ENCODE results near the gene SLC24A3. TPM values are rescaled to one million over a fixed set of nuclear protein-coding genes. Genes with fewer than 3 reads are reported as not detected.

Gene SLC24A3
- total RNA-seq, 1 donor from 2014 or later = 0.96 TPM

DNA sequence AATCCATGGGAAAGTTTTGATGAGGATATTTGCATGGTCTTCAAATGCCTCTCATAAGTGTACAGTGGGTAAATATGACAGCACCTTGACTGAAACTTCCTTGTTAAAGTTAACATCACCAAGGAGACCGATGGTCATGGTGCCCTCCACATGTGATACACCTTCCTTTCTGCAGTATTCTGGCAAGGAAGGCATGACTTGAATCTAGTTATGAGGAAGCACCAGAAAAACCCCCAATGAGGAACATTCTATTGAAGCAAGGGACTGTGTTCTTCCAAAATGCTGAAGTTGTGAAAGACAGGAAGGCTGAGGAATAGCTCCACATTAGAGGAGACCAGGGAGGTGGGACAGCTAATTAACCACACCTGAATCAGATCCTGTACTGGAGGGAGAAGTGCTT is 118.3 kb downstream of the SLC24A3 start:
- peaks cover 21% of the 10 kb centered on the region for H3K27me3 Mint-ChIP-seq

DNA sequence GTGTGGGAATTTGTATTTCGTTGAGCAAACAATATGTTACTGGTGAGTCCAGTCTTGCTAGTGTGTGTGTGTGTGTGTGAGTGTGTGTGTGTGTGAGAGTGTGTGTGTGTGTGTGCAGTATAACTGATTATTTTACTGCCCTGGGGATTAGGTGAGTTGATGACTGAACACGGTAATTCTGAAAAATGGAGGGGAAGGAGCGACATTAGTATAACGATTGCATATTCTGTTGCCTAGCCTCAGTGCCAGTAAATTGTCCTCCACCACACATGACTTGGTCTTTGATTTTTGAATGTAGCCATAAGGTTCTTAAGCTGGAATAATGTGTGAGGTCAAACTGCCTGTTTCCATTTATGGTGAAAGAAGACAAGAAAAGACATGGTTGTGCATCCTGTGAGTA is 121.1 kb downstream of the SLC24A3 start:
- DNase-seq (ENCODE audit: low spot score, unreplicated experiment) = no peak
- Mint-ChIP-seq H3K36me3 (ENCODE audit: insufficient read depth) (no peaks in the 10 kb centered on the region), H3K27me3 (peaks cover 21% of the 10 kb centered on the region), H3K27ac (peak overlapping the region; percentile 49), H3K4me3 (ENCODE audit: low read depth) (no peak overlapping the region), H3K9me3 (ENCODE audit: low read depth) (no peaks in the 10 kb centered on the region), H3K4me1 (ENCODE audit: low read depth) (peaks cover 11% of the 10 kb centered on the region)
- TF ChIP-seq, protein P1, sequence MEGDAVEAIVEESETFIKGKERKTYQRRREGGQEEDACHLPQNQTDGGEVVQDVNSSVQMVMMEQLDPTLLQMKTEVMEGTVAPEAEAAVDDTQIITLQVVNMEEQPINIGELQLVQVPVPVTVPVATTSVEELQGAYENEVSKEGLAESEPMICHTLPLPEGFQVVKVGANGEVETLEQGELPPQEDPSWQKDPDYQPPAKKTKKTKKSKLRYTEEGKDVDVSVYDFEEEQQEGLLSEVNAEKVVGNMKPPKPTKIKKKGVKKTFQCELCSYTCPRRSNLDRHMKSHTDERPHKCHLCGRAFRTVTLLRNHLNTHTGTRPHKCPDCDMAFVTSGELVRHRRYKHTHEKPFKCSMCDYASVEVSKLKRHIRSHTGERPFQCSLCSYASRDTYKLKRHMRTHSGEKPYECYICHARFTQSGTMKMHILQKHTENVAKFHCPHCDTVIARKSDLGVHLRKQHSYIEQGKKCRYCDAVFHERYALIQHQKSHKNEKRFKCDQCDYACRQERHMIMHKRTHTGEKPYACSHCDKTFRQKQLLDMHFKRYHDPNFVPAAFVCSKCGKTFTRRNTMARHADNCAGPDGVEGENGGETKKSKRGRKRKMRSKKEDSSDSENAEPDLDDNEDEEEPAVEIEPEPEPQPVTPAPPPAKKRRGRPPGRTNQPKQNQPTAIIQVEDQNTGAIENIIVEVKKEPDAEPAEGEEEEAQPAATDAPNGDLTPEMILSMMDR (IDR thresholded peaks at IDR 0.05; ENCODE audit: unreplicated experiment) = no peak

More for the DNA sequence above, 118.3 kb downstream of the SLC24A3 start:
- no peaks in the 10 kb centered on the region for H3K36me3 Mint-ChIP-seq (ENCODE audit: insufficient read depth)
- peaks cover 6% of the 10 kb centered on the region for H3K4me1 Mint-ChIP-seq (ENCODE audit: low read depth)
- H3K27ac Mint-ChIP-seq = no peak overlapping the region
- TF ChIP-seq, protein P1 (IDR thresholded peaks at IDR 0.05; ENCODE audit: unreplicated experiment) = no peak
- DNase-seq (ENCODE audit: low spot score, unreplicated experiment) = no peak
- no peaks in the 10 kb centered on the region for H3K9me3 Mint-ChIP-seq (ENCODE audit: low read depth)
- no peak overlapping the region for H3K4me3 Mint-ChIP-seq (ENCODE audit: low read depth)

GRCh38 chr20:19335341-19335740 is 122.9 kb downstream of the SLC24A3 start:
- Mint-ChIP-seq H3K27me3 (peaks cover 29% of the 10 kb centered on the region), H3K36me3 (ENCODE audit: insufficient read depth) (no peaks in the 10 kb centered on the region), H3K4me1 (ENCODE audit: low read depth) (peaks cover 11% of the 10 kb centered on the region), H3K4me3 (ENCODE audit: low read depth) (no peak overlapping the region), H3K9me3 (ENCODE audit: low read depth) (no peaks in the 10 kb centered on the region), H3K27ac (no peak overlapping the region)
- TF ChIP-seq, protein P1 (IDR thresholded peaks at IDR 0.05; ENCODE audit: unreplicated experiment) = no peak
- DNase-seq (ENCODE audit: low spot score, unreplicated experiment) = no peak

- no peaks in the 10 kb centered on the region for H3K9me3 Mint-ChIP-seq (ENCODE audit: low read depth)
- H3K36me3 Mint-ChIP-seq (ENCODE audit: insufficient read depth) = no peaks in the 10 kb centered on the region
- H3K27ac Mint-ChIP-seq = no peak overlapping the region
- H3K4me1 Mint-ChIP-seq (ENCODE audit: low read depth) = peaks cover 11% of the 10 kb centered on the region
- H3K27me3 Mint-ChIP-seq = peaks cover 29% of the 10 kb centered on the region
- no peak for DNase-seq (ENCODE audit: low spot score, unreplicated experiment)
- TF ChIP-seq, protein P1 (IDR thresholded peaks at IDR 0.05; ENCODE audit: unreplicated experiment) = no peak
- H3K4me3 Mint-ChIP-seq (ENCODE audit: low read depth) = no peak overlapping the region
These were observed 123.5 kb downstream of the SLC24A3 start for GRCh38 chr20:19335916-19336315.

GRCh38 chr20:19336631-19337030 is 124.2 kb downstream of the SLC24A3 start:
- Mint-ChIP-seq H3K4me3 (ENCODE audit: low read depth) (no peak overlapping the region), H3K36me3 (ENCODE audit: insufficient read depth) (no peaks in the 10 kb centered on the region), H3K27ac (no peak overlapping the region), H3K4me1 (ENCODE audit: low read depth) (peaks cover 11% of the 10 kb centered on the region), H3K27me3 (peaks cover 24% of the 10 kb centered on the region), H3K9me3 (ENCODE audit: low read depth) (no peaks in the 10 kb centered on the region)
- TF ChIP-seq, protein P1 (IDR thresholded peaks at IDR 0.05; ENCODE audit: unreplicated experiment) = no peak
- DNase-seq (ENCODE audit: low spot score, unreplicated experiment) = no peak
